Spleen (tissue), 11 donors: ENCODE measurements around the gene SNRPA1. TPM values are rescaled to one million over a fixed set of nuclear protein-coding genes. Genes with fewer than 3 reads are reported as not detected.
A peak's percentile ranks its signal among the peaks of the same experiment; 100 is the strongest.
"Not testable (repeated sequence)": the region's sequence is repeated elsewhere in the genome, so short reads cannot be mapped to it uniquely, and the experiment has no call there.

Experiments used
- DNase-seq: peaks from one replicate; pipeline ENCODE4 v3.0.0-alpha.2; 2020
- H3K27ac ChIP-seq, 8 donors: fragments of 200-600 bp; sonication (generic) in 7 of 8; 1 replicate in 4 of 8; 2 replicates in 4 of 8; pipeline versions ENCODE4 v1.5.0 to v1.8.0; 2016 to 2021; ENCODE audit warnings: inconsistent platforms in 4 of 8, mild to moderate bottlenecking in 4 of 8, moderate library complexity in 1 of 8
- H3K27me3 ChIP-seq, 7 donors: fragments of 200-600 bp; sonication (generic) in 6 of 7; replicated peaks in 1 of 7; 1 replicate in 4 of 7; 2 replicates in 3 of 7; pipeline versions ENCODE4 v1.5.0 to v1.8.0; 2016 to 2021; ENCODE audit warnings: inconsistent platforms in 3 of 7, mild to moderate bottlenecking in 1 of 7
- H3K36me3 ChIP-seq, 6 donors: fragments of 200-600 bp; sonication (generic) in 5 of 6; 1 replicate in 4 of 6; 2 replicates in 2 of 6; pipeline versions ENCODE4 v1.5.0 to v1.8.0; 2016 to 2021; ENCODE audit warnings: inconsistent platforms in 2 of 6
- H3K4me1 ChIP-seq, 6 donors: fragments of 200-600 bp; sonication (generic) in 5 of 6; 1 replicate in 3 of 6; 2 replicates in 3 of 6; pipeline versions ENCODE4 v1.5.0 to v1.8.0; 2016 to 2021; ENCODE audit warnings: inconsistent platforms in 3 of 6
- H3K4me3 ChIP-seq, 8 donors: fragments of 200-600 bp; sonication (generic) in 7 of 8; 1 replicate in 4 of 8; 2 replicates in 4 of 8; pipeline versions ENCODE4 v1.5.0 to v1.8.0; 2016 to 2021; ENCODE audit warnings: inconsistent platforms in 4 of 8, mild to moderate bottlenecking in 4 of 8, moderate library complexity in 2 of 8
- H3K9me3 ChIP-seq, 8 donors: fragments of 200-600 bp; sonication (generic) in 7 of 8; 1 replicate in 4 of 8; 2 replicates in 4 of 8; pipeline versions ENCODE4 v1.5.0 to v1.8.0; 2016 to 2021; ENCODE audit warnings: inconsistent platforms in 4 of 8
- CTCF ChIP-seq, 11 experiments: fragments of 200-600 bp in 7 of 11; fragments of 450-650 bp in 4 of 11; sonication (generic) in 4 of 11; IDR thresholded peaks in 8 of 11; conservative IDR thresholded peaks in 3 of 11; 1 replicate in 7 of 11; 2 replicates in 4 of 11; pipeline versions ENCODE4 v1.4.0 to v1.8.0; 2016 to 2021; ENCODE audit warnings: antibody characterized with exemption in 11 of 11, inconsistent platforms in 4 of 11, mild to moderate bottlenecking in 1 of 11
- POLR2A ChIP-seq, 3 donors: fragments of 450-650 bp; IDR thresholded peaks; one replicate each; pipeline ENCODE4 v1.5.1; 2017; ENCODE audit warnings: antibody characterized with exemption in 3 of 3, mild to moderate bottlenecking in 1 of 3
- POLR2AphosphoS5 ChIP-seq, 3 donors: sonication (generic); formaldehyde crosslinking; IDR thresholded peaks; one replicate each; pipeline ENCODE4 v1.5.1; 2017; ENCODE audit warnings: antibody characterized with exemption in 3 of 3
- WGBS, 5 donors: extraction: QIAGEN DNeasy Blood & Tissue Kit in 3 of 5; methylation state at CpG; one replicate each; pipeline versions ENCODE4 v1.1.5 to v1.1.7; 2013 to 2018; 5-methylcytosine and 5-hydroxymethylcytosine counted together
- intact Hi-C: fragments of 100-400 bp; cut with DNase I; formaldehyde crosslinking; loops from one replicate; pipeline ENCODE4 v1.15.0; 2023; ENCODE audit warnings: low total_unique reads
- polyA plus RNA-seq, 3 donors: library from polyadenylated mRNA; stranded (reverse); fragments of 200-250 nt; gene quantifications; one replicate each; pipeline ENCODE4 v1.2.1, GENCODE V29; 2013
- total RNA-seq, 7 donors: library from RNA; depleted of rRNA in 3 of 7; stranded (reverse); fragments of >200 nt in 3 of 7; fragmentation: NEBNext Ultra II Directional in 4 of 7; extraction: Animal tissue kit (Norgen Biotek cat#: 25700) in 4 of 7; gene quantifications; one replicate each; pipeline versions ENCODE4 v1.1.0 to v1.2.1, GENCODE V29; 2016 to 2021
- donor health status: healthy with polysubstance abuse.
- donor health status: DM: no; HTN: no; CAD: no; lungs with moderate emphysema.
- donor health status: DM: no; HTN: no; CAD: no.
- donor health status: Bipolar disorder and iron deficiency.
- donor health status: healthy.
- donor health status: DM: no; HTN: no; CAD: no.
- donor health status: DM: yes; HTN: yes; CAD: no.

The SNRPA1 gene
- total and polyA plus RNA-seq, 10 donors, result 56.2 to 85.4 (median 74.6) TPM

- peaks cover 0 to 39% (median 25%) of the 10 kb centered on the region in 8 donors for H3K9me3 ChIP-seq
- peaks cover 0 to 28% (median 0%) of the 10 kb centered on the region in 7 donors for H3K27me3 ChIP-seq
- H3K4me1 ChIP-seq, result peaks cover 0 to 22% (median 3%) of the 10 kb centered on the region in 6 donors
- no peak for DNase-seq
- H3K4me3 ChIP-seq, result no peak overlapping the region
- intact Hi-C loops, result no loop called here
- peaks cover 0 to 23% (median 0%) of the 10 kb centered on the region in 6 donors for H3K36me3 ChIP-seq
- TF ChIP-seq CTCF (IDR thresholded peaks at IDR 0.05 in 8 of 11, conservative IDR thresholded peaks at IDR 0.05 in 3 of 11), result no peak
- TF ChIP-seq POLR2AphosphoS5 (IDR thresholded peaks at IDR 0.05), result no peak
- TF ChIP-seq POLR2A (IDR thresholded peaks at IDR 0.05), result no peak
- H3K27ac ChIP-seq, result no peak overlapping the region
- WGBS, 5 donors, result 50 to 63% (median 58%) methylated on average over 7 of the region's 7 CpGs
Observed at GRCh38 chr15:101337976-101338375, 42.9 kb upstream of the SNRPA1 start.

- WGBS, 5 donors, result 32 to 53% (median 39%) methylated on average over 10 to 12 of the region's 16 CpGs
- peak; percentile 71 for DNase-seq
- H3K27ac ChIP-seq, result peak overlapping the region; percentile 55 to 83 (median 74)
- peaks cover 0 to 15% (median 0%) of the 10 kb centered on the region in 7 donors for H3K27me3 ChIP-seq
- peaks cover 0 to 24% (median 0%) of the 10 kb centered on the region in 6 donors for H3K36me3 ChIP-seq
- intact Hi-C loops, result not testable (repeated sequence)
- peaks cover 0 to 37% (median 29%) of the 10 kb centered on the region in 8 donors for H3K9me3 ChIP-seq
- peak in 2 of 3 donors; percentile 32 to 54 for TF ChIP-seq POLR2AphosphoS5 (IDR thresholded peaks at IDR 0.05)
- peak overlapping the region in 1 of 8 donors; percentile 37 for H3K4me3 ChIP-seq
- peaks cover 0 to 36% (median 11%) of the 10 kb centered on the region in 6 donors for H3K4me1 ChIP-seq
Observed at GRCh38 chr15:101333907-101334789, 39.1 kb upstream of the SNRPA1 start.

GRCh38 chr15:101332061-101332467, 37.0 kb upstream of the SNRPA1 start:
- no peak overlapping the region for H3K4me3 ChIP-seq
- WGBS, 5 donors, result 80 to 86% (median 82%) methylated on average over 7 of the region's 7 CpGs
- intact Hi-C loops, result no loop called here
- peaks cover 0 to 15% (median 0%) of the 10 kb centered on the region in 7 donors for H3K27me3 ChIP-seq
- TF ChIP-seq POLR2AphosphoS5 (IDR thresholded peaks at IDR 0.05), result peak; percentile 55 to 66 (median 55)
- TF ChIP-seq POLR2A (IDR thresholded peaks at IDR 0.05), result no peak
- H3K9me3 ChIP-seq, result peaks cover 0 to 37% (median 29%) of the 10 kb centered on the region in 8 donors
- H3K4me1 ChIP-seq, result peaks cover 0 to 36% (median 12%) of the 10 kb centered on the region in 6 donors
- peak overlapping the region in 1 of 8 donors; percentile 46 for H3K27ac ChIP-seq
- peak; percentile 73 for DNase-seq
- peaks cover 0 to 31% (median 0%) of the 10 kb centered on the region in 6 donors for H3K36me3 ChIP-seq

GRCh38 chr15:101329867-101330380, 34.9 kb upstream of the SNRPA1 start:
- peaks cover 0 to 27% (median 22%) of the 10 kb centered on the region in 8 donors for H3K9me3 ChIP-seq
- TF ChIP-seq POLR2AphosphoS5 (IDR thresholded peaks at IDR 0.05), result peak in 2 of 3 donors; percentile 1 to 32
- TF ChIP-seq CTCF (IDR thresholded peaks at IDR 0.05 in 8 of 11, conservative IDR thresholded peaks at IDR 0.05 in 3 of 11), result no peak
- no peak for TF ChIP-seq POLR2A (IDR thresholded peaks at IDR 0.05)
- no peak for DNase-seq
- H3K27me3 ChIP-seq, result peaks cover 0 to 26% (median 0%) of the 10 kb centered on the region in 7 donors
- intact Hi-C loops, result no loop called here
- peak overlapping the region in 1 of 8 donors; percentile 46 for H3K27ac ChIP-seq
- H3K4me1 ChIP-seq, result peaks cover 0 to 30% (median 12%) of the 10 kb centered on the region in 6 donors
- peaks cover 0 to 53% (median 3%) of the 10 kb centered on the region in 6 donors for H3K36me3 ChIP-seq
- 77 to 84% (median 79%) methylated on average over 9 of the region's 9 CpGs for WGBS, 5 donors
- H3K4me3 ChIP-seq, result no peak overlapping the region
